ENCODE results near the gene FAM76A. TPM values are rescaled to one million over a fixed set of nuclear protein-coding genes. Genes with fewer than 3 reads are reported as not detected.

FAM76A gene
- total and polyA plus RNA-seq, 9 of the 15 experiments (the other 6 are each of a cell fraction or from before 2014, with no cell fraction given) = 9.5 to 14.6 (median 11.4) TPM

GRCh38 chr1:27725374-27726172, at the start of gene FAM76A (continued):
- TF ChIP-seq ZBTB11 (CRISPR knock-in tag; IDR thresholded peaks at IDR 0.05) (0 out of 6 replicates have a peak, but pooled peaks of 1 of the 3 experiments have one; percentile 22), POLR2AphosphoS5 (IDR thresholded peaks at IDR 0.05; ENCODE audit: control insufficient read depth, insufficient read depth, low read depth, low read length) (no peak), KDM5B (IDR thresholded peaks at IDR 0.05; ENCODE audit: insufficient replicate concordance, low read depth, low read length) (no peak), CGGBP1 (CRISPR knock-in tag; IDR thresholded peaks at IDR 0.05) (peak; percentile 77; the same call in 1 of the 2 replicates), ZC3H4 (CRISPR knock-in tag; IDR thresholded peaks at IDR 0.05; ENCODE audit: borderline replicate concordance) (no peak), THAP7 (CRISPR knock-in tag; IDR thresholded peaks at IDR 0.05) (no peak), NKRF (IDR thresholded peaks at IDR 0.05; ENCODE audit: borderline replicate concordance) (peak; percentile 63; the same call in 1 of the 2 replicates), ZNF583 (CRISPR knock-in tag; IDR thresholded peaks at IDR 0.05) (no peak), SFPQ (IDR thresholded peaks at IDR 0.05; ENCODE audit: low read depth, low read length) (no peak), KDM1A (IDR thresholded peaks at IDR 0.05) (no peak), NFRKB (IDR thresholded peaks at IDR 0.05; ENCODE audit: low read depth) (no peak), ZNF639 (CRISPR knock-in tag; conservative IDR thresholded peaks at IDR 0.05 in 1 of 2, IDR thresholded peaks at IDR 0.05 in 1 of 2) (peak in 1 of 2 experiments; percentile 95; a peak in 2 of 4 replicates), BHLHE40 (IDR thresholded peaks at IDR 0.05; ENCODE audit: low read length) (peak; percentile 87), MTA2 (IDR thresholded peaks at IDR 0.05; ENCODE audit: low read depth) (no peak)

Measured in K562 (cell line).